ENCODE results near the gene LTBP1. TPM values are rescaled to one million over a fixed set of nuclear protein-coding genes. Genes with fewer than 3 reads are reported as not detected.

Gene LTBP1
- total and polyA plus RNA-seq, 2 of the 13 experiments (the other 11 are each of a cell fraction or from before 2014, with no cell fraction given), result 0.12 to 0.22 TPM

DNA sequence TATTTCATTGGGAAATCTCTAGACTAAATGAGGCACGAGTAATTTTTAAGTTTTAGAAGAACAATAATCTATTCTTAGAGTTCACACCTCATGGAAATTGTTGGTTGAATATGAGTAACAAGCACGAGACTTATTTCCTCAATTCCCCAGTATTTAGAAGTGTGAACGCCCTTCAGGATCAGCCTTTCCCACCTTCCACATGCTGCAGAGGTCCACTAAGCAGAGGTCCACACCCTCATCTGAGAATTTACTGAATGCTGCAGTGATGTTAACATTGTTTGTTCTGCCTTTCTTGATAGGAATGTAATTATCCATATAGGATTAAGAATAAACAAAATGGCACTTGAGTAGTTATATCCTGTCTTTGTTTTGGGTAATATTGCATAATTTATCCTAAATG, 41.8 kb downstream of the LTBP1 start:
- H3K79me2 ChIP-seq (ENCODE audit: insufficient read depth, low read length), result no peaks in the 10 kb centered on the region
- H3K27me3 ChIP-seq (ENCODE audit: control insufficient read depth in 1 of 2, insufficient read depth in 2 of 2, low read length in 2 of 2), result no peaks in the 10 kb centered on the region
- no peaks in the 10 kb centered on the region for H3K36me3 ChIP-seq (replicated peaks in 1 of 2; ENCODE audit: control insufficient read depth in 1 of 2, insufficient read depth in 2 of 2, low read length in 2 of 2)
- no peak overlapping the region for H3K4me2 ChIP-seq (ENCODE audit: low read depth, low read length)
- H2AFZ ChIP-seq (ENCODE audit: low read length), result no peak overlapping the region
- no peaks in the 10 kb centered on the region for H4K20me1 ChIP-seq (ENCODE audit: insufficient read depth, low read length)
- WGBS (ENCODE audit: low lambda C conversion rate), result 4% methylated on average over 3 of the region's 3 CpGs
- H3K9me3 ChIP-seq (ENCODE audit: low read length), result no peaks in the 10 kb centered on the region
- no peak overlapping the region for H3K4me3 ChIP-seq (replicated peaks in 1 of 3; ENCODE audit: insufficient read depth in 1 of 3, low read depth in 2 of 3, low read length in 3 of 3)
- POLR2A ChIA-PET, result no interaction called here
- in situ Hi-C loops (cut with HindIII; ENCODE audit: extremely low pct_ligation_motif_present, low pct_unique_long_range_greater_than_20kb) (no loop called here), intact Hi-C loops (cut with micrococcal nuclease; ENCODE audit: unreplicated experiment) (no loop called here)
- H3K9ac ChIP-seq (ENCODE audit: insufficient read depth, low read depth, low read length), result no peak overlapping the region
- DNase-seq (ENCODE audit: low spot score) (no peak), FAIRE-seq (no peak), ATAC-seq (no peak)
- no peak overlapping the region for H3K27ac ChIP-seq (ENCODE audit: extremely low read length, insufficient read depth, low read length)
- no peaks in the 10 kb centered on the region for H3K4me1 ChIP-seq (ENCODE audit: insufficient read depth, low read length)
- no peak for TF ChIP-seq ZFP36 (IDR thresholded peaks at IDR 0.05; ENCODE audit: borderline replicate concordance, low read depth, low read length, partially characterized antibody)
- no peak for TF ChIP-seq ZNF251 (CRISPR knock-in tag; IDR thresholded peaks at IDR 0.05)
- no peak for TF ChIP-seq ZNF558 (CRISPR knock-in tag; IDR thresholded peaks at IDR 0.05; ENCODE audit: borderline replicate concordance)
- no peak for TF ChIP-seq MLX (CRISPR knock-in tag; IDR thresholded peaks at IDR 0.05)
- TF ChIP-seq THYN1 (CRISPR knock-in tag; IDR thresholded peaks at IDR 0.05; ENCODE audit: borderline replicate concordance, low read depth), result no peak
- no peak for TF ChIP-seq SP2 (CRISPR knock-in tag; IDR thresholded peaks at IDR 0.05)
- TF ChIP-seq ERF (CRISPR knock-in tag; IDR thresholded peaks at IDR 0.05), result no peak
- BruUV-seq (replicated peaks), result no TSS peak
- CTCF ChIA-PET (ENCODE audit: low intra/inter-chr PET ratio, low total read pairs), result no interaction called here

- in situ Hi-C loops (cut with HindIII; ENCODE audit: extremely low pct_ligation_motif_present, low pct_unique_long_range_greater_than_20kb) (no loop called here), intact Hi-C loops (cut with micrococcal nuclease; ENCODE audit: unreplicated experiment) (no loop called here)
- H3K79me2 ChIP-seq (ENCODE audit: insufficient read depth, low read length), result no peaks in the 10 kb centered on the region
- no peak overlapping the region for H3K4me2 ChIP-seq (ENCODE audit: low read depth, low read length)
- H3K4me3 ChIP-seq (replicated peaks in 1 of 3; ENCODE audit: insufficient read depth in 1 of 3, low read depth in 2 of 3, low read length in 3 of 3), result no peak overlapping the region
- no peak for DNase-seq (ENCODE audit: low spot score)
- H2AFZ ChIP-seq (ENCODE audit: low read length), result no peak overlapping the region
- ChIA-PET CTCF (ENCODE audit: low intra/inter-chr PET ratio, low total read pairs) (no interaction called here), POLR2A (no interaction called here)
- no peaks in the 10 kb centered on the region for H3K27me3 ChIP-seq (ENCODE audit: control insufficient read depth in 1 of 2, insufficient read depth in 2 of 2, low read length in 2 of 2)
- no peaks in the 10 kb centered on the region for H3K9me3 ChIP-seq (ENCODE audit: low read length)
- no peak for ATAC-seq
- no peak overlapping the region for H3K9ac ChIP-seq (ENCODE audit: insufficient read depth, low read depth, low read length)
- no peaks in the 10 kb centered on the region for H4K20me1 ChIP-seq (ENCODE audit: insufficient read depth, low read length)
- no peaks in the 10 kb centered on the region for H3K4me1 ChIP-seq (ENCODE audit: insufficient read depth, low read length)
- FAIRE-seq, result no peak
- no peaks in the 10 kb centered on the region for H3K36me3 ChIP-seq (replicated peaks in 1 of 2; ENCODE audit: control insufficient read depth in 1 of 2, insufficient read depth in 2 of 2, low read length in 2 of 2)
- H3K27ac ChIP-seq (ENCODE audit: extremely low read length, insufficient read depth, low read length), result no peak overlapping the region
- 0% methylated on average over 1 of the region's 1 CpG for WGBS (ENCODE audit: low lambda C conversion rate)
- BruUV-seq (replicated peaks), result no TSS peak
- TF ChIP-seq MED1 (CRISPR knock-in tag; IDR thresholded peaks at IDR 0.05) (no peak), ZNF713 (CRISPR knock-in tag; IDR thresholded peaks at IDR 0.05) (no peak), DBP (CRISPR knock-in tag; IDR thresholded peaks at IDR 0.05; ENCODE audit: not compliant biosample characterization) (no peak), ZFP37 (CRISPR knock-in tag; IDR thresholded peaks at IDR 0.05; ENCODE audit: borderline replicate concordance) (no peak), ZNF333 (CRISPR knock-in tag; IDR thresholded peaks at IDR 0.05; ENCODE audit: borderline replicate concordance) (no peak), ZNF777 (CRISPR knock-in tag; IDR thresholded peaks at IDR 0.05) (no peak), ZFP36L1 (CRISPR knock-in tag; IDR thresholded peaks at IDR 0.05) (no peak), ZNF496 (CRISPR knock-in tag; IDR thresholded peaks at IDR 0.05; ENCODE audit: insufficient replicate concordance) (no peak)
- TF ChIP-seq, protein P1, sequence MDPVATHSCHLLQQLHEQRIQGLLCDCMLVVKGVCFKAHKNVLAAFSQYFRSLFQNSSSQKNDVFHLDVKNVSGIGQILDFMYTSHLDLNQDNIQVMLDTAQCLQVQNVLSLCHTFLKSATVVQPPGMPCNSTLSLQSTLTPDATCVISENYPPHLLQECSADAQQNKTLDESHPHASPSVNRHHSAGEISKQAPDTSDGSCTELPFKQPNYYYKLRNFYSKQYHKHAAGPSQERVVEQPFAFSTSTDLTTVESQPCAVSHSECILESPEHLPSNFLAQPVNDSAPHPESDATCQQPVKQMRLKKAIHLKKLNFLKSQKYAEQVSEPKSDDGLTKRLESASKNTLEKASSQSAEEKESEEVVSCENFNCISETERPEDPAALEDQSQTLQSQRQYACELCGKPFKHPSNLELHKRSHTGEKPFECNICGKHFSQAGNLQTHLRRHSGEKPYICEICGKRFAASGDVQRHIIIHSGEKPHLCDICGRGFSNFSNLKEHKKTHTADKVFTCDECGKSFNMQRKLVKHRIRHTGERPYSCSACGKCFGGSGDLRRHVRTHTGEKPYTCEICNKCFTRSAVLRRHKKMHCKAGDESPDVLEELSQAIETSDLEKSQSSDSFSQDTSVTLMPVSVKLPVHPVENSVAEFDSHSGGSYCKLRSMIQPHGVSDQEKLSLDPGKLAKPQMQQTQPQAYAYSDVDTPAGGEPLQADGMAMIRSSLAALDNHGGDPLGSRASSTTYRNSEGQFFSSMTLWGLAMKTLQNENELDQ (CRISPR knock-in tag; IDR thresholded peaks at IDR 0.05; ENCODE audit: borderline replicate concordance), result no peak
Measured at GRCh38 chr2:32990556-32990955, 43.8 kb downstream of the LTBP1 start.

All from HepG2 (cell line).